Stimulated activated CD4-positive, alpha-beta T cell treated with anti-CD3 and anti-CD28 coated beads, Interleukin-1b, Interleukin-23, amount 100 ng/mL, for 4 hours (primary cell): ENCODE results near the gene SLX9.
"Not testable (repeated sequence)": the region's sequence is repeated elsewhere in the genome, so short reads cannot be mapped to it uniquely, and the experiment has no call there.

Source experiments
- DNase-seq, 2 donors: peaks; one replicate each; pipeline ENCODE4 v3.0.0-alpha.2; 2020; ENCODE audit warnings: low read depth in 2 of 2

The SLX9 gene

GRCh38 chr21:44976556-44977393 lies 36.9 kb downstream of the SLX9 start:
- DNase-seq, result not testable (repeated sequence)

GRCh38 chr21:44977616-44978340 lies 37.9 kb downstream of the SLX9 start:
- DNase-seq, result no peak

GRCh38 chr21:44979687-44980561 lies 40.1 kb downstream of the SLX9 start:
- no peak for DNase-seq

- DNase-seq, result no peak
Observed at GRCh38 chr21:44980562-44981489, 41.0 kb downstream of the SLX9 start.

GRCh38 chr21:44982558-44983250 lies 42.9 kb downstream of the SLX9 start:
- DNase-seq, result no peak

- no peak for DNase-seq
Observed at GRCh38 chr21:44983421-44984206, 43.8 kb downstream of the SLX9 start.

- DNase-seq, result no peak
Observed at GRCh38 chr21:44984428-44984791, 44.6 kb downstream of the SLX9 start.

GRCh38 chr21:44984792-44985440 lies 45.1 kb downstream of the SLX9 start:
- no peak for DNase-seq

- DNase-seq, result no peak
Observed at GRCh38 chr21:44985441-44986401, 45.9 kb downstream of the SLX9 start.

GRCh38 chr21:44986471-44987291 lies 46.9 kb downstream of the SLX9 start:
- DNase-seq, result no peak

GRCh38 chr21:44987301-44987885 lies 47.6 kb downstream of the SLX9 start:
- no peak for DNase-seq

- no peak for DNase-seq
Observed at GRCh38 chr21:44987886-44988606, 48.2 kb downstream of the SLX9 start.

- no peak for DNase-seq
Observed at GRCh38 chr21:44988607-44989536, 49.0 kb downstream of the SLX9 start.

GRCh38 chr21:44989537-44989886 lies 49.7 kb downstream of the SLX9 start:
- no peak for DNase-seq
